Forelimb muscle (tissue), 1 donor: Measurements from ENCODE around the gene BCAN. TPM values are rescaled to one million over a fixed set of nuclear protein-coding genes. Genes with fewer than 3 reads are reported as not detected.

Experiments
- DNase-seq: peaks from one replicate; pipeline ENCODE4 v3.0.0-alpha.2; 2013; ENCODE audit warnings: low read depth
- polyA plus RNA-seq: library from polyadenylated mRNA; unstranded; fragments of 120-200 nt; gene quantifications from one replicate; pipeline ENCODE4 v1.2.1, GENCODE V29; 2013; ENCODE audit not compliant: insufficient read length

Gene BCAN
- polyA plus RNA-seq, 1 donor = 1.2 TPM

- no peak for DNase-seq
Observed at GRCh38 chr1:156700736-156701531, 59.0 kb downstream of the BCAN start.

GRCh38 chr1:156703336-156703735, 61.4 kb downstream of the BCAN start:
- DNase-seq = no peak

- no peak for DNase-seq
Observed at GRCh38 chr1:156703741-156704140, 61.8 kb downstream of the BCAN start.

GRCh38 chr1:156704166-156704711, 62.3 kb downstream of the BCAN start:
- DNase-seq = no peak

- DNase-seq = no peak
Observed at GRCh38 chr1:156704930-156705320, 63.0 kb downstream of the BCAN start.

GRCh38 chr1:156705321-156705917, 63.5 kb downstream of the BCAN start, which contains the start of gene CRABP2:
TSS of gene CRABP2 (minus strand) at chr1:156705583. CDS start at chr1:156705446, 137 bp downstream.
- DNase-seq = no peak

GRCh38 chr1:156705918-156706656, 64.2 kb downstream of the BCAN start:
- DNase-seq = no peak

- no peak for DNase-seq
Observed at GRCh38 chr1:156706657-156707416, 64.9 kb downstream of the BCAN start.

GRCh38 chr1:156707417-156708217, 65.7 kb downstream of the BCAN start:
- no peak for DNase-seq

- DNase-seq = no peak
Observed at GRCh38 chr1:156708218-156708661, 66.3 kb downstream of the BCAN start.

GRCh38 chr1:156709031-156709430, 67.1 kb downstream of the BCAN start:
- no peak for DNase-seq

Other genes starting within 250 kb of the BCAN start
- gene MEF2D, start 141.3 kb upstream of the BCAN start, polyA plus RNA-seq = 78.6 TPM
- gene IQGAP3, start 69.6 kb upstream of the BCAN start, polyA plus RNA-seq = 5.5 TPM
- 0.32 TPM for gene TTC24, start 62.4 kb upstream of the BCAN start, polyA plus RNA-seq
- gene NAXE, start 50.3 kb upstream of the BCAN start, polyA plus RNA-seq = 26.2 TPM
- gene GPATCH4, start 40.6 kb upstream of the BCAN start, polyA plus RNA-seq = 30.5 TPM
- 0.43 TPM for gene HAPLN2, start 22.7 kb upstream of the BCAN start, polyA plus RNA-seq
- gene NES, start 35.3 kb downstream of the BCAN start, polyA plus RNA-seq = 945 TPM
- gene CRABP2, start 63.5 kb downstream of the BCAN start, polyA plus RNA-seq = 349 TPM
- gene METTL25B, start 86.4 kb downstream of the BCAN start, polyA plus RNA-seq = 20.7 TPM
- gene ISG20L2, start 86.6 kb downstream of the BCAN start, polyA plus RNA-seq = 23.3 TPM
- gene MRPL24, start 99.0 kb downstream of the BCAN start, polyA plus RNA-seq = 63.5 TPM
- gene HDGF, start 109.6 kb downstream of the BCAN start, polyA plus RNA-seq = 134 TPM
- 65.4 TPM for gene PRCC, start 125.4 kb downstream of the BCAN start, polyA plus RNA-seq
- gene SH2D2A, start 174.7 kb downstream of the BCAN start, polyA plus RNA-seq = 0.39 TPM
- 0.70 TPM for gene INSRR, start 217.0 kb downstream of the BCAN start, polyA plus RNA-seq
- gene NTRK1, start 218.7 kb downstream of the BCAN start, polyA plus RNA-seq = 0.37 TPM